Panc1 (cell line): ENCODE results near the gene TMEM120B. TPM values are rescaled to one million over a fixed set of nuclear protein-coding genes. Genes with fewer than 3 reads are reported as not detected.

Source experiments
- ATAC-seq: fragments of 200-7000 bp; cut with Tn5 transposase; 2 replicates; pipeline ENCODE4 v1.9.1; 2020; ENCODE audit warnings: mild to moderate bottlenecking, moderate library complexity
- BruUV-seq: library from RNA; stranded (reverse); fragments of 400-500 nt; replicated peaks from 2 replicates; lab custom pipeline; 2021; lab: Mats Ljungman, UMichigan
- CTCF ChIA-PET: fragments of 300-600 bp; sonication (Branson Sonifier 250); formaldehyde crosslinking; loops from one replicate; lab custom pipeline; 2022; ENCODE audit warnings: antibody characterized with exemption; lab: Charles Lee
- POLR2A ChIA-PET: fragments of 300-600 bp; sonication (Branson Sonifier 250); formaldehyde crosslinking; loops from one replicate; lab custom pipeline; 2022; ENCODE audit warnings: antibody characterized with exemption; lab: Charles Lee
- DNase-seq: peaks from one replicate; pipeline ENCODE4 v3.0.0-alpha.2; 2010; ENCODE audit warnings: low read depth, low spot score
- H3K27ac ChIP-seq: 2 replicates; pipeline ENCODE4 v1.5.1; 2011; ENCODE audit warnings: mild to moderate bottlenecking, low read length, inconsistent platforms
- H3K27me3 ChIP-seq: fragments of 200-500 bp; sonication (Bioruptor generic); 2 replicates; pipeline ENCODE4 v1.6.0; 2014; ENCODE audit warnings: low read length, inconsistent platforms; ENCODE audit not compliant: control insufficient read depth, insufficient read depth
- H3K36me3 ChIP-seq: fragments of 200-500 bp; sonication (Bioruptor generic); 2 replicates; pipeline ENCODE4 v1.5.1; 2014; ENCODE audit warnings: inconsistent platforms, mild to moderate bottlenecking, low read length, moderate library complexity; ENCODE audit not compliant: control insufficient read depth, insufficient read depth
- H3K4me1 ChIP-seq: 2 replicates; pipeline ENCODE4 v1.5.1; 2011; ENCODE audit warnings: inconsistent platforms, mild to moderate bottlenecking, low read length, moderate library complexity; ENCODE audit not compliant: control insufficient read depth, insufficient read depth
- H3K4me3 ChIP-seq, 2 experiments: 2 replicates each; pipeline ENCODE4 v1.5.1; 2011 to 2012; ENCODE audit warnings: low read depth in 2 of 2, low read length in 2 of 2, mild to moderate bottlenecking in 2 of 2, inconsistent platforms in 1 of 2, moderate library complexity in 1 of 2
- H3K9me3 ChIP-seq: fragments of 200-500 bp; sonication (Bioruptor generic); 2 replicates; pipeline ENCODE4 v1.5.1; 2014; ENCODE audit warnings: low read depth, mild to moderate bottlenecking, inconsistent platforms, low read length, moderate library complexity; ENCODE audit not compliant: control insufficient read depth, insufficient read depth
- CTCF ChIP-seq: fragments of 450-650 bp; IDR thresholded peaks from 2 replicates; pipeline ENCODE4 v1.5.1; 2017; ENCODE audit warnings: mild to moderate bottlenecking
- POLR2AphosphoS5 ChIP-seq: IDR thresholded peaks from 2 replicates; pipeline ENCODE4 v1.6.1; 2012; ENCODE audit warnings: mild to moderate bottlenecking, low read depth, low read length, moderate library complexity
- REST ChIP-seq, 2 experiments: IDR thresholded peaks; 2 replicates each; pipeline ENCODE4 v1.6.1; 2011 to 2012; ENCODE audit warnings: low read depth in 2 of 2, control low read depth in 1 of 2, low read length in 1 of 2, mild to moderate bottlenecking in 1 of 2, moderate library complexity in 1 of 2; ENCODE audit not compliant: insufficient read depth in 1 of 2
- SIN3A ChIP-seq: IDR thresholded peaks from 2 replicates; pipeline ENCODE4 v1.6.1; 2012; ENCODE audit warnings: low read depth, mild to moderate bottlenecking, low read length, moderate library complexity, borderline replicate concordance; ENCODE audit not compliant: insufficient read depth
- TCF7L2 ChIP-seq: IDR thresholded peaks from 2 replicates; pipeline ENCODE4 v1.6.1; 2011; ENCODE audit warnings: mild to moderate bottlenecking, low read depth, low read length, inconsistent platforms
- in situ Hi-C: cut with HindIII; loops from 2 replicates; pipeline ENCODE4 v1.10.0; 2016; ENCODE audit warnings: low sequenced_read_pairs, low pct_unique_long_range_greater_than_20kb
- intact Hi-C: fragments of 100-400 bp; cut with micrococcal nuclease; formaldehyde crosslinking; loops from one replicate; pipeline ENCODE4 v1.10.0; 2022; ENCODE audit not compliant: unreplicated experiment
- total RNA-seq: library from RNA; stranded (reverse); gene quantifications from one replicate; pipeline ENCODE4 v1.2.1, GENCODE V29; 2021; ENCODE audit not compliant: unreplicated experiment

The TMEM120B gene
- total RNA-seq, 1 experiment from 2014 or later: 22.3 TPM

GRCh38 chr12:121717041-121717699 is 4.6 kb downstream of the TMEM120B start:
- intact Hi-C loops: no loop called here
- BruUV-seq: TSS peak; percentile 47
- no peak for DNase-seq
- H3K9me3 ChIP-seq: no peaks in the 10 kb centered on the region
- POLR2A ChIA-PET: interaction anchor here (0.6 kb wide), 1 partner anchor 259 kb away, joined by 5 read pairs; no protein-coding TSS in a partner anchor
- H3K27me3 ChIP-seq: no peaks in the 10 kb centered on the region
- TF ChIP-seq REST (IDR thresholded peaks at IDR 0.05; ENCODE audit: insufficient read depth in 1 of 2, low read depth in 2 of 2, low read length in 1 of 2): no peak
- TF ChIP-seq POLR2AphosphoS5: no peak
- TF ChIP-seq TCF7L2: no peak
- TF ChIP-seq CTCF: no peak
- no peak for TF ChIP-seq SIN3A
- in situ Hi-C loops: no loop called here
- peak overlapping the region; percentile 48; the same call in 1 of the 2 replicates for H3K27ac ChIP-seq
- CTCF ChIA-PET: interaction anchor here (0.9 kb wide), 1 partner anchor 9 kb away, joined by 6 read pairs; no protein-coding TSS in a partner anchor
- H3K36me3 ChIP-seq: 0 out of 2 replicates have a peak, but pooled peaks cover 2% of the 10 kb centered on the region
- ATAC-seq: no peak
- H3K4me1 ChIP-seq: peaks cover 10% of the 10 kb centered on the region
- H3K4me3 ChIP-seq: no peak overlapping the region

- Histone ChIP-seq H3K4me1 (peaks cover 9% of the 10 kb centered on the region), H3K27me3 (no peaks in the 10 kb centered on the region), H3K4me3 (no peak overlapping the region), H3K27ac (no peak overlapping the region), H3K9me3 (no peaks in the 10 kb centered on the region), H3K36me3 (no peaks in the 10 kb centered on the region)
- CTCF ChIA-PET: no interaction called here
- in situ Hi-C loops (no loop called here), intact Hi-C loops (no loop called here)
- POLR2A ChIA-PET: interaction anchor here (0.5 kb wide), 1 partner anchor 12 kb away, joined by 5 read pairs; no protein-coding TSS in a partner anchor
- TF ChIP-seq POLR2AphosphoS5 (no peak), SIN3A (no peak), REST (IDR thresholded peaks at IDR 0.05; ENCODE audit: insufficient read depth in 1 of 2, low read depth in 2 of 2, low read length in 1 of 2) (no peak), TCF7L2 (no peak), CTCF (no peak)
- DNase-seq (no peak), ATAC-seq (no peak)
- no TSS peak for BruUV-seq
Observed at GRCh38 chr12:121718653-121719239, 6.2 kb downstream of the TMEM120B start.
